Muscle of arm (tissue), 12 donors: ENCODE results near the gene NAXD. TPM values are rescaled to one million over a fixed set of nuclear protein-coding genes. Genes with fewer than 3 reads are reported as not detected.
"Not testable (repeated sequence)": the region's sequence is repeated elsewhere in the genome, so short reads cannot be mapped to it uniquely, and the experiment has no call there.

Experiments
- DNase-seq: peaks from one replicate; pipeline ENCODE4 v3.0.0-alpha.2; 2013
- polyA plus RNA-seq, 12 donors: library from polyadenylated mRNA; unstranded; fragments of 120-200 nt; gene quantifications; one replicate each; pipeline ENCODE4 v1.2.1, GENCODE V29; 2013; ENCODE audit not compliant: insufficient read length in 12 of 12

Gene NAXD
- polyA plus RNA-seq, 12 donors: 22.9 to 30.6 (median 27.5) TPM; not detected in 1

DNA sequence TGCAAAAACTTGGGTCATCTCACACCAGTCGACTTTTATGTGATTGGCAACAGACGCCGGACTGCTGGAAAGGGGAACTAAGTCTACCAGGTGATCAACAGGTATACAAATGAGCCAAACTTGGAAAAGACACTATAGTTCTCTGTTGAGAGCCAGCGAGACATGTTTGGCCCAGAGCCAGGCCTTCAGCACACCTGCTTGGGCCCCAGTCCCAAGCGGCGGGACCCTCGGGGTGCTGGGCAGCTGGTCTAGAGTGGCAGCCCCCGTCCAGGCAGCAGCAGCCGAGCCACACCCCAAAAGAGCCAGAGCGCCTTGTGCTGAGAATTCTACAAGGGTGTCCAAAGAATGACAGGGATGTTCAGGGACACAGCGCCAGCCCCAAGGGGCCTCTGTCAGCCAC is 28.0 kb downstream of the NAXD start:
- no peak for DNase-seq

DNA sequence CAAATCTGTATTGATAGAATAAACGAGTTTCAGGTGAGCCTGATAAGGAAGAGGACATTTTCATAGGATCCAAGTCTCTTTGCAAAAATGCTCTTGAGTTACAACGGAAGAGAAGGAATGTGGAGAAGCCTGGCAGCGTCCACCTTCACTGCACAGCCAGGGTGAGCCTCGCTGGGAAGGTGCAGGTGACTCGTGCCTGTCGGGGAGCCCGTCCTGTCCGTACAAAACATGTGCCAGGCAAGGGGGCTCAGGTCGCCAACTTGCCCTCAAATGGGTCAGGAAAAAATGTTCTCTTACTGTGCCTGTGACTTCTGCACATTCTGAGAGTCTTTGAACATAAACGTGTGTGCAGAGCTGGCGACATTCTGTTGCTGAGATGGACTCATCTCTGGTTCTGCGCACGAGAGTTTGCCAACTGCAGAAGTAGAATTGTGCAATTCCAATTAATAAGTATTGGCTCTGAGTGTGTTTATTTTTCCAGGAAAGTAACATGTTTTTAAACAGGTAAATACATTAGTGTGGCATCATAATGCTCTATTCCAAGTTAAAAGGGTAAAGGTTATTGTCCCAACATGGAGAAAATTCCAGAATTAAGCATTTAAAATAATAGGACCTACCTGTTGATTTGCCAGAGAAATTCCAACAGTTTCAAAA is 28.6 kb downstream of the NAXD start:
- DNase-seq: no peak

DNA sequence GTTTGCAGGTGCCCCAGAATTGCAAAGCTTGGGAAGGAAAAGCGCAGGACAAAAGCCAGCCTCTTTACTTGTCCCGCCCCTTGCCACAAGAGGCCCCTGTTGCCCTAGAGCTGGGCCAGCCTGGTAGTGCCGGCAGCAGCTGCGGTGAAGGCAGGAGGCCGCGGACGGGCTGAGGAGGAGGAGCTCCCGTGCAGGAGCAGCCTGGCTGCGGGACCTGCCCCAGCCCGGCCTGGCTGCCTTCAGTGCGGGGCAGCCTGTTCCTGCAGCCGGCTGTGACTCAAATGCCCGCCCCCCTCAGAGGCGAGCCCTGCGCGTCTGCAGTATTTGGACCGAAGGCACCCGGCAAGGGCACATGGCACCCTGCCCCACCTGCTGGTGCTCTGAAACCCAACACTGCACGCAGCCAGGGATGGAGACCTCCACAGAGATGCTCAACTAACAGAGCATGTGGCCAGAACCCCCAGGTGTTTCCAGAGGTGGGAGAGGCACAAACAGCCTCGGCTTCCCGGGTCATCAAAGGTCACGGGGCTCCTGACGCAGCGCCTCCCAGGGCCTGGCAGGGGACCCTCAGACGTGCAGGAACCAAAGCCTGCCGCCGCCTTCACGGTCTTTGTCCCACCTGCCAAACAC is 29.7 kb downstream of the NAXD start:
- no peak for DNase-seq

DNA sequence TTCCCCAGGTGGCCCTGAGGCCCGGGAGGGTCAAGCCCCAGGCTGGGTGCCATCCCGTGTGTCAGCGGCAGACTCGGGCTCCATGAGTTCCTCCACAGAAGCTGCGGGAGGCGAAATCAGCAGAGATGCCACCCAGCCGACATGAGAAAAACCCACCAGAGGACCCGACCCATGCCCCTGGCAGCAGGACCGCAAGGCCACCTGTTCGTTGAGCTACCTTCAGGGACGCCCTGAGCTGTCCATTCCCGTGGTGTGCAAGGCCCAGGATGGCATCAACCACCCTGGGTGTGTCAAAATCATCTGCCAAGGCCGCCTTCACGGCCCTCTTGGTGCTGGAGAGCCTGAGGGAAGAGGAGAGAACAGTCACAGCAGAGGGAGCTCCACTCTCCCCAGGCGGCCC is 30.4 kb downstream of the NAXD start:
- no peak for DNase-seq

DNA sequence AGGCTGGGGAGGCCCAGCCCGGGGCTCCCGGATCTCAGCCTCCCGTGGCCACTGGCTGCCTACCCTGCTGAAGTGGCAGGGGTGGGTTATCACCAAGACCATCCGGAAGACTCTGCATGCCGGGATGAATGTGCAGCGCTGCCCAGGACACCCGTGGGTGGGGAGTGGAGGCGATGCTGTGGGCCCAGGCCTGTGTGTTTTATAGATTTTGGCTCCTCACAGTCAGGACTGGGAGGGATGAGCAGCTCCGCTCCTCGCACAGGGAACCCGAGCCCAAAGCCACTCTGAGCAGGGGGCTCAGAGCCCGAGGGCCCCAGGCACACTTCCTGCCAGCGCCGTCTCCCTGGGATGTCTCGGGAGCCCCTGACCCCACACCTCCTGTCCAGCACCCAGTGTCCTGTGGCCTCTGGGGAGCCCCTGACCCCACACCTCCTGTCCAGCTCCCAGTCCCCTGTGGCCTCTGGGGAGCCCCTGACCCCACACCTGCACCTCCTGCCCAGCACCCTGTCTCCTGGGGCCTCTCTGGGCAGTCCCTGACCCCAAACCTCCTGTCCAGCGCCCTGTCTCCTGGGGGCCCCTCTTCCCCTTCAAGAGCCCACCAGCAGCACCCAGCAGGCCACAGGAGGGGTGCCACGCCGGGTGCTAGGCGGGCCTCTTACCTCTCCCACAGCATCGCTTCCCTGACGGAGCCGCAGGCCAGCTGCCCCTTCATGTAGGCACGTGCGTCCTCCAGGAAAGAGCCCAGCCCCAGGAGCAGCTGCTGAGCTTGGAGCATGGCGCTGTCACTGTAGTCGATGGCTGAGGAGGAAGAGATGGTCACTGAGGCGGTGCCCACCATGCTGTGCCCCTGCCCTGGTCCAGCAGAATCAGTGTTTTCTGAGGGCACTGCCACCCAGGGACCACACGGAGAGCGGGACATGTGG is 31.4 kb downstream of the NAXD start:
- no peak for DNase-seq

DNA sequence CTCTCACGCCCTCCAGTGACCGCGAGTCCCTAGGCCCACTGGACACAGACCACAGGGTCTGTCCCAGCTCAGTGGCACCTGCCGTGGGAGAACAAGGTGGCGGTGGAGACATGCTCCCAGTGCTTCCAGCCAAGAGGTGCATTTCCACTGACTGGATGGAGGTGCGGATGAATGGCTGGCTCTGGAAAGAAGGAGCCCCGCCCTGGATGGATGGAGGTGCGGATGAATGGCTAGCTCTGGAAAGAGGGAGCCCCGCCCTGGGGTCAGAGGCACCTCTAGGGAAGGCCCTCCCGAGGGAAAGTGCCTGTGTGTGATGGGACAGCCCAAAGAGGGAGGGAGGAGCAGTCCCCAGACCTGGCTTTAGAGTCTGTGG is 32.0 kb downstream of the NAXD start:
- no peak for DNase-seq

DNA sequence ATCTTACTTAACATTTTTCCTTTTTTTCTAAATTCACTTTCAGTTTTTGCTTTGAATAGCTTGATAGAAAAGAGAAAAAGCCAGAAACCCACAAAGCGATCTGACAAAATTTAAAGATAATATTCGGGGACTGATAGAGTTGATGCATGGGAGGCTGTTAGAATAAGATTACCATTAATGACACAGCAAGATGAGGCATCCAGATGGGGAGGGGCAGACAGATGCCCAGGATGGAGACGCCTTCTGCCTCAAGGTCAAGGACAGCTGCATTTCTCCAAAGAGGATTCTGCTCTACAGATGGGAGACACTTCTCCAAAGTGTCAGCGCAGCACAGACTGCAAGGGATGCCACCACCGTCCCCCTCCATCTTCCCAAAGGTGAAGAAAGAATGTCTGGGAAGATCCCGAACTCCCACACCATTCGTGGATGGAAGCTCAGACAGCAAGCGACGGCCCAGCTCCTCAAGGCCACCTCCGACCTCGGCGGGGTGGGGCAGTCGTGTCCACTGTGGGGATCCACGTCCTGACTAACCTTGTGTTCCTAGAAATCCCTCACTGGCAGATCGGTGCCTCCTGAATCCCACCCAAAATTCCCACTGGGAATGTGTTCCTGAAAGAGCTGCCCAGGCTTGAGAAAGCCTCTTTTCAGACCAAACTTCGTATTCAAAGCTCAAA is 32.9 kb downstream of the NAXD start:
- DNase-seq: no peak

DNA sequence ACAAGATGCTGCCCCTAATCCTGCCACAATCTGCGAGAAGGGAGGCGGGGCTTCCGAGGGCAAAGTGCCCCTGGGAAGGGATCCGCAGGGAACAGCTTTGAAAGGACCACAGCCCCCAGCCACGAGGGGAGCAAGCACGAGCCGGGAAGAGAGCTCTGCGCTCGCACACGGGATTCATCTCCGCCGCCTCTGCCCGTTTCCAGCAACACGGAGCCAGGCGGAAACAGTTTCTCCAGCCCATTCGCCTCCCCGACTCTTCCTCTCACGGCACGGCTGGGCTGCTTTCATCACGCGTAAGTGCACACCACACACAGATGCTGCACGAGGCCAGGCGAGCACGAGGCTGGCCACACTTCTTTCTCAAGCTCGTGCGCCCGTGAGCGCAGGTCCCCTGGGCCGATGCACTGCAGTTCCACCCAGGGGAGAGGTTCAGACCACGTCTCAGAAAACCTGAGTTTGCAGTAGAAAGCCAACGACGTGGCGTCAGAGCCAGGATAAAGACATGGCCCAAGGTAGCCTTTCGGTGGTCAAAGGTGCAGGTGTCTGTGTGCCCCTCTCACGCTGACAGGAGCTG is 33.6 kb downstream of the NAXD start:
- DNase-seq: no peak

DNA sequence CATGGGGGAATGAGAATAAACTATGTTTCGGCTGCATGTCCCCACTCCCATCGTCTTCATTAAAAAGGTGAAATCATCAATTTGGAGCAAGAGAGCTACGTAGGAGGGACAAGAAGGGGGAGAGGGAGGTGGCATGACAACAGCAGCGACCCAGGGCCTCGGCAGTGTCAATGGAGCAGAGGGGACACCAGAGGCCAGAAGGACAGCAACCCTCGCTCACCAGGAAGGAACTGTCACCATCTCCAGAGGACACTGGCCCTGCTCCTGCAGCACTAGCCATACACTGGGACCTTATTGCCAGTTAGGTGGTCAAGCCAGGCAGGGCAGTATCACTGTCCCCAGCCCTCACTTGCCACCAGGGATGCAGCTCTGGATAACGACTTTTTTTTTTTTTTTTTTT is 34.2 kb downstream of the NAXD start:
- DNase-seq: no peak

DNA sequence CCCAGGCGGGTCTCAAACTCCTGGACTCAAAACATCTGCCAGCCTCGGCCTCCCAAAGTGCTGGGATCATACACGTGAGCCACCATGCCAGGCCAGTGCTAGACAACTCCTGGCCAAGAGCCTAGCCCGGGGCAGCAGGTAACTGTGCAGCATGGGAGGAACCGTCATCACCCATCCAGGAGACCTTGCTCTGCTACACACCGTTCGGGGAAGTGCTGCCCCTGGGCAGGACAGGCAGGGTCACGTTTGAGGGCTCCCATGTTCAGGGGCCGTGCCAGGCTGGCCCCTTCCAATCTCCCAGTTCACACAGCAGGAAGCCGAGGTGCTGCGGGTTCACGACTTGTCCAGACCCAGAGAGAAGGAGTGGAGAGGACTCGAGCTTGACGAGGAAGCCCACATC is 35.1 kb downstream of the NAXD start:
- DNase-seq: no peak

DNA sequence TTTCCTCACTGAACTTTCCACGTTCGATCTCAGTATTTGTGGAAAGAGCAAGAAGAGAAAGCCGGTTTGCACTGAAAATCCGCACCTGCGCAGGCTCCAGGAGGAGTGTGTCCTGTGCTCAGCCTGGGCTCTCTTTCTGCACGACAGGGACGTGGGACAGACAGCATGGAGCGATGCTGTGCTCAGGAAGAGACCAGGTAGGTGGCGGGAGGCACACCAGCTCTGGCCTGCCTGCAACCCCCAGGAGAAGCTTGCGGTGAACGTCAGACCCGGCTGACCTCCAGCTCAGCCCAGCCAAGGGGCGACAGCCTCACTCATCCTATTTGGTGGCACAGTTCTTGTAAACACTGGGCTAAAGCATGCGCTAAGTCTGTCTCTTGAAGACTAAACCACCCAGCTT is 35.9 kb downstream of the NAXD start:
- no peak for DNase-seq

DNA sequence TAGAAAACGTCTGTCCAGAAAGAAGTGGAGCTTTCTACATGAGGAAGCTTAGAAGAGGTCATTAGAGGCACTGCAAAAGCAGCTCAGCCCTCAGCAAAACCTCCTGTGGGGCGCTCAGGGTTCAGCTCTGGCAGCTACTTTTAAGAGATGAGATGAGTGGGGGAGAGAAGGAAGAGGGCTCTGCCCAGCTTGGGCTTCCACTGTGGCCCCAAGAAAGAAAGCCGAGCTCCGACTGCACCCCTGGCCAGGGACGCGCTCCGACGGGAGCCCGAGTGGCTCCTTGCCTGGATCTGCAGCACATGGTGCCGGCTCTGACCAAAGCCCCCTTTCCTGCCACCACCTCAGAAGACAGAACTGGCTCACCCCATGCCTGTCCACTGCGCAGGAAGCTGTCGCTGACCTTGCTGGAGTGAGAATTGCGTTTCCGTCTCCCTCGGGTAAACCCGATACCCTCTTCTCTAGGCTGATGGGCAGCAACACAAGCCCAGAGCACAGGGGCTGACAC is 36.4 kb downstream of the NAXD start:
- no peak for DNase-seq

DNA sequence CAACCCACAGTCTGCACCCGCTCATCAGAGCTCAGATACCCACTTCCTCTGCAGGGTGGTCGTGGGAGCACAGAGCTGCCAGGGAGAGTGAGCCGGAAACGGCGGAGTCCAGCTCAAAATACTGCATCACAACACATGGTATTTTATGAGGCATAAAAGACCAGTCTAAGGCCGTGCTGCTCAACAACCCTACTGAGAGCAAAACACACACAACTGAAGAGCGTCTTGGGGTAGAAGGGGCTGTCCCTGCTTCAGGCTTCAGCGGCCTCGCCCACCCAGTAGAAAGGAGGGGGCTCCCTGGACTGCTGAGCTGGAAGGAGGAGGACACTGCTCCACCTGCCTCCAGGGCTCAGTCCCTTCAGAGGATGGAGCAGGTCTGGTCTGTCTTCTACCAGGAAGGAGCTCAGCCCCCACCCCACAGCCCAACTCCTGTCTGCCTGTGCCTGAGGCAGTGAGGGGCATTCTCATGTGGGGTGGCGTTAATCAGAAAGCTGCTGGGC is 36.9 kb downstream of the NAXD start:
- no peak for DNase-seq

DNA sequence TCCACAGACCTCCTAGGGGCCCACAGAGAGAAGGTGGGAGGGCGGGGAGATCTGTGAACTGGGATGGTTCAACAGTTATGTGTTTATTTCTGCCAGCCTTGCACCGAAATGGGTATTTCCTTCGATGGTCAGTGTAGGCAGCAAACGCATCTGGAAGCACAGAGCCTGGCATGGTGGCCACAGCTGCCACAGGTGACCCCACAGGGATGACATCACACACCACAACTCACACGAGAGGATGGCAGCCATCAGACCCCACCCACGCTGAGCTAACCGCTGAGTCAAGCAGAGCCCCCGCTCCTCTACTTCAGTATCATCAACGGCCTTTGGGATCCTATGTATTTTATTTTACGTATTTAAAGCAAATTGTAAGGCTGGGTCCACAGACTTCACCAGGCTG is 37.4 kb downstream of the NAXD start:
- no peak for DNase-seq

DNA sequence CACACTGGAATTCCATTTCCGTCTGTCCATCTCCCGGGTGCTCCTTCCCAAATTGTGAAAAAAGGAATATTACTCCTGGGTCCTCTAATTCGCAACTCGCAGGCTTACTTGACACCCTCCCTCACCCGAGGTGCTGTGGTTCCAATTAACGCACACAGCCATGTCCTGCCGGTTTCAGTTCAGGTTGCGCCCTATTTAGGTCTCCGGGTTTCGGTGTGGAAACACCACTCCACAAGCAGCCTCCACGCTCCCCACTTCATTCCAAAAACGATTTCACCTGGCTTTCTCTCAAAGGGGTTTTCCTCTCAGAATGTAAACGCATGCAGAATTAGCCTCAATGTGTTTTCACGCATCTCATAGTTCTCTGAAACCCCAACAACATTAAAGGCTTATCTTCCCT is 37.9 kb downstream of the NAXD start:
- DNase-seq: no peak

DNA sequence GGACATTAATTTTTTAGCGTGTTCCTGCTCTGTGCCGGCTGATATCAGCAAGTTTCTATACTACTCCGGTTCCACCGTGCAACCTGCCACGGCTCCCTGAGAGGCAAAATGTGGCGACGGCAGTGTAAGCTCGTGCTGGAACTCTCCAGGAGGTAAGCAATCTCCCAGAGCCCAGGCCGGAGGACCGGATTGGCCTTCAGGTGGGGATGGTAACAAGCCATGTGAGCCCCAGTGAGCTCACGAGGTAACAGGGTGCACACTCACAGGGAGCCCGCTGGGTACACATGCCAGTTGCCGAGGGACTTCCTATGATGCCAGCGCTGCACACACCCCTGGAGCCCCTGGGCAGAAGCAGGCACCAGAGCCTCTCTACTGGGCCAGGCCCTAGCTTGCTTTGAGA is 38.5 kb downstream of the NAXD start:
- no peak for DNase-seq

DNA sequence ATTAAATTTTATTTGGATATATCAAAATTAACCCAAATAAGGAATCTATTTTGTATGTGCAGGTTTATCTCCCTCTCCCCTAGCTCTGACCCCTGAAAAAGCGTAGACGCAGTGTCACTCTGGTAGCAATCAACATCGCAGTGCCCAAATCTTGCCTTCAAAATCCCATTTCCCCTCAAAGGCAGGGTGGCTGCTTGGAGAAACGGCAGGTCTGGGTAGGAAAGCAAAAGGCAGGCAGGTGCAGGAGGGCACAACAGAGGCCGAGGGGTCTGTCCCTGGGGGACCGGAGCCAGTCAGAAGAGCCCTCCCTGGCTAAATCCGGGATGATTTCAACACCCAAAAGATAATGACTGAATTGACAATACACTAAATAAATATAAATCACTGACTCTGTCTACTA is 41.9 kb downstream of the NAXD start:
- DNase-seq: no peak

DNA sequence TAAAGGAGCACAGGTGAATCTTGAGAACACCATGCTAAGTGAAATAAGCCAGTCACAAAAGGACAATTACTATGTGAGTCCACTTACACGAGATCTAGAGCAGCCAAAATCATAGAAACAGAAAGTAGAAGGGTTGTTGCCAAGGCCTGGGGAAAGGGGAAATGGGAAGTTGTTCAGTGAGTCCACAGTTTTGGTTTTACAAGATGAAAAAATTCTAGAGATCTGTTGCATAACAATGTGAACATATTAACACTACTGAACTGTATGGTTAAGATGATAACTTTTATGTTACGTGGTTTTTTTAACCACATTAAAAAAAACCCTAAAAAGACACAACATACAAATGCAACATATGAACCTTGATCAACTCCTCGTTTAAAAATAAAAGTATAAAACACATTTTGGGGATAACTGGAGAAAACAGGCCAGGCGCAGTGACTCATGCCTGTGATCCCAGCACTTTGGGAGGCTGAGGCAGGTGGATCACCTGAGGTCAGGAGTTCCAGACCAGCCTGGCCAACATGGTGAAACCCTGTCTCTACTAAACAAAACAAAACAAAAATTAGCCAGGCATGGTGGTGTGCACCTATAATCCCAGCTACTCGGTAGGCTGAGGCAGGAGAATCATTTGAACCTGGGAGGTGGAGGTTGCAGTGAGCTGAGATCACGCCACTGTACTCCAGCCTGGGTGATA is 43.0 kb downstream of the NAXD start:
- not testable (repeated sequence) for DNase-seq

DNA sequence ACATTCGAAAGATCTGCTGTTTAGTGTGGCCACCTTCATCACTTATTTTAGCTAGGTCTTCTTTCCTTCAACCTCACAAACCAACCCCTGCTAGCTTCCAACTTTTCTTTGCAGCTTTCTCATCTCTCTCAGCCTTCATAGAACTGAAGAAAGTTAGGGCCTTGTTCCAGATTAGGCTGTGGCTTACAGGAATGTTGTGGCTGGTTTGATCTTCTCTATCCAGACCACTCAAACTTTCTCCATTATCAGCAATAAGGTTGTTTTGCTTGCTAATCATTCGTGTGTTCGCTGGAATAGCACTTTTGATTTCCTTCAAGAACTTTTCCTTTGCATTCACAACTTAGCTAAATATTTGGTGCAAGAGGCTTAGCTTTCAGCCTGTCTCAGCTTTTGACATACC is 45.9 kb downstream of the NAXD start:
- no peak for DNase-seq

DNA sequence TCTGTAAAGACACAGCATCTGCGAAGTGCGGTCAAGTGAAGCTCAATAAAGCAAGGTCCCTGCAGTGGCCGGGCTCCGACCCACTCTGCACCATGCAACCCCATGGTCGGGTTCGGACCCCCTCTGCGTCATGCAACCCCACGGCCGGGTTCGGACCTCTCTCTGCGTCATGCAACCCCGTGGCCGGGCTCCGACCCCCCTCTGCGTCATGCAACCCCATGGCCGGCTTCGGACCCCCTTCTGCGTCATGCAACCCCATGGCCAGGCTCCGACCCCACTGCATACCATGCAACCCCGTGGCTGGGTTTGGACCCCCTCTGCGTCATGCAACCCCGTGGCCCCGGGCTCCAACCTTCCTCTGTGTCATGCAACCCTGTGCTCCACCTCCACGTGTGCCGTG is 46.7 kb downstream of the NAXD start:
- no peak for DNase-seq
